ENCODE results near the gene TGM1. TPM values are rescaled to one million over a fixed set of nuclear protein-coding genes. Genes with fewer than 3 reads are reported as not detected.
"Not testable (repeated sequence)": the region's sequence is repeated elsewhere in the genome, so short reads cannot be mapped to it uniquely, and the experiment has no call there.

The TGM1 gene
- total RNA-seq, 6 experiments from 2014 or later, result 0.97 to 2.9 (median 1.3) TPM

DNA sequence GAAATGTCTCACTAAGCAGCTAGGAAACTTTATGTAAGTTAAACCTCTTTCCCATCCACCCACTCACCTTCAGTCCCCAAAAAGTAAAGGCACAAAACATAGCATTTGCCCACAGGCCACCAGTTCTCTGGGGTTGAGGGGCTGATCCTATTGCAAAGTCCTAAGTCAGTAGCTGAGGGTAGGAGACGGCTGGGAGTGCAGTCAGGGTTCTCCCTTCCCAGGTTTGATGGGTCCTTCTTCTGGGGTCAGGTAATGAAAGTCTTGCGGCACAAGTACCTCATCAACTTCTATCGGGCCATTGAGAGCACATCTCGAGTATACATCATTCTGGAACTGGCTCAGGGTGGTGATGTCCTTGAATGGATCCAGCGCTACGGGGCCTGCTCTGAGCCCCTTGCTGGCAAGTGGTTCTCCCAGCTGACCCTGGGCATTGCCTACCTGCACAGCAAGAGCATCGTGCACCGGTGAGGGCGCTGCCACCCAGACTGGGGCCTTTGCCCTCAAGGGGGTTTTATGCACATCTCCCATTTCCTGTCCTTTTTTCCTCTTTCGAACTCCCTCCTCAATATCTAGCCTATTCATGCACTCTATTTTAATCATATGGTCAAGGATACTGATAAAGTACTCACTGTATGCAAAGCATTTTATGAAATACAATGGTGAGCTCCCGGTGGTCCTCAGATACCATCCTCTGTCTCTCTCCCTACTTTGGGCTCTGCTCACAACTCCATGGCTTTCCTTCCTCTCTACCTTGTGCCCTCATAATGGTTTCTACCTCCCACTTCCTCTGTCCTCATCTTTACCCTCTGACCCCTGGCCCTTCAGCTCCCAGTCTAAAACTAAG is 56.5 kb downstream of the TGM1 start:
- Mint-ChIP-seq H3K27me3 (ENCODE audit: insufficient read depth) (no peaks in the 10 kb centered on the region; the same call in 1 of the 2 replicates), H3K4me3 (no peak overlapping the region), H3K4me1 (ENCODE audit: low read depth) (peaks cover 3% of the 10 kb centered on the region), H3K9me3 (peaks cover 7% of the 10 kb centered on the region), H3K36me3 (ENCODE audit: low read depth) (peaks cover 61% of the 10 kb centered on the region), H3K27ac (no peak overlapping the region)
- DNase-seq, result no peak
- TF ChIP-seq, protein P1, sequence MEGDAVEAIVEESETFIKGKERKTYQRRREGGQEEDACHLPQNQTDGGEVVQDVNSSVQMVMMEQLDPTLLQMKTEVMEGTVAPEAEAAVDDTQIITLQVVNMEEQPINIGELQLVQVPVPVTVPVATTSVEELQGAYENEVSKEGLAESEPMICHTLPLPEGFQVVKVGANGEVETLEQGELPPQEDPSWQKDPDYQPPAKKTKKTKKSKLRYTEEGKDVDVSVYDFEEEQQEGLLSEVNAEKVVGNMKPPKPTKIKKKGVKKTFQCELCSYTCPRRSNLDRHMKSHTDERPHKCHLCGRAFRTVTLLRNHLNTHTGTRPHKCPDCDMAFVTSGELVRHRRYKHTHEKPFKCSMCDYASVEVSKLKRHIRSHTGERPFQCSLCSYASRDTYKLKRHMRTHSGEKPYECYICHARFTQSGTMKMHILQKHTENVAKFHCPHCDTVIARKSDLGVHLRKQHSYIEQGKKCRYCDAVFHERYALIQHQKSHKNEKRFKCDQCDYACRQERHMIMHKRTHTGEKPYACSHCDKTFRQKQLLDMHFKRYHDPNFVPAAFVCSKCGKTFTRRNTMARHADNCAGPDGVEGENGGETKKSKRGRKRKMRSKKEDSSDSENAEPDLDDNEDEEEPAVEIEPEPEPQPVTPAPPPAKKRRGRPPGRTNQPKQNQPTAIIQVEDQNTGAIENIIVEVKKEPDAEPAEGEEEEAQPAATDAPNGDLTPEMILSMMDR (IDR thresholded peaks at IDR 0.05), result no peak

DNA sequence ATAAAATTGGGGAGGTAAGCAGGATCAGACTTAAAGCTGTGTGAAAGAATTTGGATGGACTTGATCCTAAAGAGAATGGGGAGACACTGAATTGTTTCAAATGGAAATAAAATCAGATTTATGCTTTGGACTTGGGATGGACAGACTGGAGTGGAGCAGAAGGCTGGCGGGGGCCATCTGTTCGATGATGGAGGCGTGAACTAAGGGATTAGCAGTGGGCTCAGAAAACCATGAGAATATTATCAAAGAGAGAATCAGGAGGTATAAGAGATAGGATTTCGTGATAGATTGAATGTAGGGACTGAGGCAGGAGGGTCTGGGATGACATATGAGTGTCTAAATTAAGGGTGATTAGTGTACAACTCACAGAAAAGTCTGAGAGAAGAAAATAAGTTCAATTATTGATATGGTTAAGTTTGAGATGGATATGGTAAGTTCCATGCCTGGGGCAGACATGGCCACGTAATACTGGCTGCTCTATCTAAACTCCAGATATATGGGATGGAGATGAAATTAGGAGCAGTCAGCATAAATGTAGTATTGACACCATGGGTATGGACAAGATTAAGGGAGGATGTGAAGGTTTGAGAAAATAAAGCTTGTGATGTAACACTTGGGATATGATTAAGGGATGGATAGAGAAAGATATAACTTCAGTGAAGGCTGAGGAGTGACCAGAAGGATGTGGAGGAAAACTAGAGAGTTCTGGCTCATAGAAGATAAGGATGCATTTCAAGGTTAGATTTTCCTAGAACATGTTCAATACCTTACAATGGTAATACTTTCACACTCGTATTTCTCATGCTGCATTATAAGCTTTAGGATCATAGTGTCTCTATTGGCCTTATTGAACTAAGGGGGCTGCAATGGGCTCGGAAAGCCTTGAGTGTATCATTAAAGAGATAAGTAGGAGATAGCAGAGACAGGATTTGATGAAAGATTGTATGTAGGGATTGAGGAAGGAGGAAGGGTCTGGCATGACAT is 58.5 kb downstream of the TGM1 start:
- H3K27me3 Mint-ChIP-seq (ENCODE audit: insufficient read depth), result no peaks in the 10 kb centered on the region; the same call in 1 of the 2 replicates
- peaks cover 62% of the 10 kb centered on the region for H3K36me3 Mint-ChIP-seq (ENCODE audit: low read depth)
- H3K4me1 Mint-ChIP-seq (ENCODE audit: low read depth), result peaks cover under 1% of the 10 kb centered on the region; the same call in 1 of the 2 replicates
- TF ChIP-seq, protein P1 (IDR thresholded peaks at IDR 0.05), result no peak
- no peak for DNase-seq
- H3K27ac Mint-ChIP-seq, result no peak overlapping the region
- H3K9me3 Mint-ChIP-seq, result peaks cover 10% of the 10 kb centered on the region
- no peak overlapping the region for H3K4me3 Mint-ChIP-seq

DNA sequence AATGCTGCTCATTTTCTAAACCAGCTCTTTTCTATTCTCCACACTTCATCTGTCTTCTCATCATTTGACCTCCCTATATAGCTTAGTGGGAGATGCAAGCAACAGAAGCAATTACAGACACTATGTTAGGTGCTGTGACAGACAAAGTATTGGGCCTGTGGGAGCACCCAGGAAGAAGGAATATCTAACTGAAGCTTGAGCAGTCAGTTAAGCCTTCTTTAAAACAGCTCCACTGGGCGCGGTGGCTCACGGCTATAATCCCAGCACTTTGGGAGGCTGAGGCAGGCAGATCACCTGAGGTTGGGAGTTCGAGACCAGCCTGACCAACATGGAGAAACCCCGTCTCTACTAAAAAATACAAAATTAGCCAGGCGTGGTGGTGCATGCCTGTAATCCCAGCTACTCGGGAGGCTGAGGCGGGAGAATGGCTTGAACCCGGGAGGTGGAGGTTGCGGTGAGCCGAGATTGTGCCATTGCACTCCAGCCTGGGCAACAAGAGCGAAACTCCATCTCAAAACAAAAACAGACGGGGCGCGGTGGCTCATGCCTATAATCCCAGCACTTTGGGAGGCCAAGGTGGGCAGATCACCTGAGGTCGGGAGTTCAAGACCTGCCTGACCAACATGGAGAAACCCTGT is 59.6 kb downstream of the TGM1 start:
- not testable (repeated sequence) for H3K27ac Mint-ChIP-seq; H3K27me3 Mint-ChIP-seq (ENCODE audit: insufficient read depth); DNase-seq; H3K4me3 Mint-ChIP-seq
- Mint-ChIP-seq H3K9me3 (peaks cover 10% of the 10 kb centered on the region), H3K36me3 (ENCODE audit: low read depth) (peaks cover 71% of the 10 kb centered on the region), H3K4me1 (ENCODE audit: low read depth) (peaks cover 11% of the 10 kb centered on the region)

DNA sequence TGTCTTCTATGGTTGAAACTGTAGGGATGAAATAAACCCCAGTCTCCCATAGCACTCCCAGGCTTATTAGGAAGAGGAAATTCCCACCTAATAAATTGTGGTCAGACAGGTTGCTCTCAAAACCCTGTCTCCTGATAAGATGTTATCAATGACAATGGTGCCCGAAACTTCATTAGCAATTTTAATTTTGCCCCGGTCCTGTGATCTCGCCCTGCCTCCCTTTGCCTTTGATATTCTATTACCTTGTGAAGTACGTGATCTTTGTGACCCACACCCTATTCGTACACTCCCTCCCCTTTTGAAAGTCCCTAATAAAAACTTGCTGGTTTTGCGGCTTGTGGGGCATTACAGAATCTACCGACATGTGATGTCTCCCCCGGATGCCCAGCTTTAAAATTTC is 60.4 kb downstream of the TGM1 start:
- H3K36me3 Mint-ChIP-seq (ENCODE audit: low read depth), result peaks cover 63% of the 10 kb centered on the region
- H3K27ac Mint-ChIP-seq; H3K27me3 Mint-ChIP-seq (ENCODE audit: insufficient read depth); DNase-seq; H3K4me3 Mint-ChIP-seq: not testable (repeated sequence)
- peaks cover 10% of the 10 kb centered on the region for H3K9me3 Mint-ChIP-seq
- peaks cover 13% of the 10 kb centered on the region for H3K4me1 Mint-ChIP-seq (ENCODE audit: low read depth)

Other genes starting within 250 kb of the TGM1 start
- gene CARMIL3, start 211.2 kb downstream of the TGM1 start, total RNA-seq (2021; fragmentation: NEBNext Ultra II Directional; extraction: Animal tissue kit (Norgen Biotek cat#: 25700)), result not detected
- gene CPNE6, start 191.6 kb downstream of the TGM1 start, total RNA-seq (2021; fragmentation: NEBNext Ultra II Directional; extraction: Animal tissue kit (Norgen Biotek cat#: 25700)), result not detected
- gene PCK2, start 168.9 kb downstream of the TGM1 start, total RNA-seq (2021; fragmentation: NEBNext Ultra II Directional; extraction: Animal tissue kit (Norgen Biotek cat#: 25700)), result 10 to 100 TPM; 19.9 to 27.6 (median 24.0) TPM
- 10 to 100 TPM; 28.1 to 36.3 (median 32.1) TPM for gene DCAF11, start 148.4 kb downstream of the TGM1 start, total RNA-seq (2021; fragmentation: NEBNext Ultra II Directional; extraction: Animal tissue kit (Norgen Biotek cat#: 25700))
- gene NRL, start 148.2 kb downstream of the TGM1 start, total RNA-seq (2021; fragmentation: NEBNext Ultra II Directional; extraction: Animal tissue kit (Norgen Biotek cat#: 25700)), result under 1 TPM; 0.26 to 0.85 (median 0.49) TPM
- gene FITM1, start 132.5 kb downstream of the TGM1 start, total RNA-seq (2021; fragmentation: NEBNext Ultra II Directional; extraction: Animal tissue kit (Norgen Biotek cat#: 25700)), result not detected
- gene PSME1, start 127.0 kb downstream of the TGM1 start, total RNA-seq (2021; fragmentation: NEBNext Ultra II Directional; extraction: Animal tissue kit (Norgen Biotek cat#: 25700)), result 100 to 1,000 TPM in 4 of 6 experiments, 10 to 100 TPM in 2; 88.4 to 120 (median 113) TPM
- 10 to 100 TPM; 13.2 to 17.0 (median 15.3) TPM for gene EMC9, start 121.6 kb downstream of the TGM1 start, total RNA-seq (2021; fragmentation: NEBNext Ultra II Directional; extraction: Animal tissue kit (Norgen Biotek cat#: 25700))
- gene PSME2, start 116.6 kb downstream of the TGM1 start, total RNA-seq (2021; fragmentation: NEBNext Ultra II Directional; extraction: Animal tissue kit (Norgen Biotek cat#: 25700)), result 100 to 1,000 TPM; 108 to 143 (median 136) TPM
- gene RNF31, start 115.7 kb downstream of the TGM1 start, total RNA-seq (2021; fragmentation: NEBNext Ultra II Directional; extraction: Animal tissue kit (Norgen Biotek cat#: 25700)), result 10 to 100 TPM; 38.5 to 53.6 (median 47.2) TPM
- gene IRF9, start 101.9 kb downstream of the TGM1 start, total RNA-seq (2021; fragmentation: NEBNext Ultra II Directional; extraction: Animal tissue kit (Norgen Biotek cat#: 25700)), result 10 to 100 TPM; 23.6 to 38.8 (median 32.3) TPM
- 1 to 10 TPM; 2.9 to 3.9 (median 3.2) TPM for gene REC8, start 91.1 kb downstream of the TGM1 start, total RNA-seq (2021; fragmentation: NEBNext Ultra II Directional; extraction: Animal tissue kit (Norgen Biotek cat#: 25700))
- 10 to 100 TPM; 70.4 to 85.2 (median 79.4) TPM for gene IPO4, start 74.4 kb downstream of the TGM1 start, total RNA-seq (2021; fragmentation: NEBNext Ultra II Directional; extraction: Animal tissue kit (Norgen Biotek cat#: 25700))
- gene TM9SF1, start 67.7 kb downstream of the TGM1 start, total RNA-seq (2021; fragmentation: NEBNext Ultra II Directional; extraction: Animal tissue kit (Norgen Biotek cat#: 25700)), result 10 to 100 TPM; 68.1 to 80.4 (median 71.0) TPM
- gene TSSK4, start 57.5 kb downstream of the TGM1 start, total RNA-seq (2021; fragmentation: NEBNext Ultra II Directional; extraction: Animal tissue kit (Norgen Biotek cat#: 25700)), result under 1 TPM in 2 of 6 experiments, not detected in 4; 0.16 to 0.45 TPM
- gene CHMP4A, start 49.7 kb downstream of the TGM1 start, total RNA-seq (2021; fragmentation: NEBNext Ultra II Directional; extraction: Animal tissue kit (Norgen Biotek cat#: 25700)), result 10 to 100 TPM; 32.4 to 41.1 (median 38.8) TPM
- gene MDP1, start 47.1 kb downstream of the TGM1 start, total RNA-seq (2021; fragmentation: NEBNext Ultra II Directional; extraction: Animal tissue kit (Norgen Biotek cat#: 25700)), result 10 to 100 TPM in 5 of 6 experiments, 1 to 10 TPM in 1; 9.8 to 14.4 (median 12.3) TPM
- gene NEDD8, start 30.8 kb downstream of the TGM1 start, total RNA-seq (2021; fragmentation: NEBNext Ultra II Directional; extraction: Animal tissue kit (Norgen Biotek cat#: 25700)), result 100 to 1,000 TPM; 309 to 401 (median 372) TPM
- 10 to 100 TPM; 70.6 to 76.7 (median 73.6) TPM for gene GMPR2, start 30.2 kb downstream of the TGM1 start, total RNA-seq (2021; fragmentation: NEBNext Ultra II Directional; extraction: Animal tissue kit (Norgen Biotek cat#: 25700))
- gene TINF2, start 20.6 kb downstream of the TGM1 start, total RNA-seq (2021; fragmentation: NEBNext Ultra II Directional; extraction: Animal tissue kit (Norgen Biotek cat#: 25700)), result 10 to 100 TPM; 54.2 to 73.4 (median 67.5) TPM
- 10 to 100 TPM; 25.4 to 31.4 (median 27.3) TPM for gene RABGGTA, start 8.4 kb upstream of the TGM1 start, total RNA-seq (2021; fragmentation: NEBNext Ultra II Directional; extraction: Animal tissue kit (Norgen Biotek cat#: 25700))
- 10 to 100 TPM; 32.9 to 42.2 (median 39.1) TPM for gene DHRS1, start 36.6 kb upstream of the TGM1 start, total RNA-seq (2021; fragmentation: NEBNext Ultra II Directional; extraction: Animal tissue kit (Norgen Biotek cat#: 25700))
- gene NOP9, start 36.7 kb upstream of the TGM1 start, total RNA-seq (2021; fragmentation: NEBNext Ultra II Directional; extraction: Animal tissue kit (Norgen Biotek cat#: 25700)), result 10 to 100 TPM; 25.4 to 31.1 (median 28.1) TPM
- gene CIDEB, start 44.8 kb upstream of the TGM1 start, total RNA-seq (2021; fragmentation: NEBNext Ultra II Directional; extraction: Animal tissue kit (Norgen Biotek cat#: 25700)), result under 1 TPM in 5 of 6 experiments, not detected in 1; 0.17 to 0.40 (median 0.20) TPM
- 1 to 10 TPM; 2.2 to 3.0 (median 2.3) TPM for gene LTB4R2, start 47.0 kb upstream of the TGM1 start, total RNA-seq (2021; fragmentation: NEBNext Ultra II Directional; extraction: Animal tissue kit (Norgen Biotek cat#: 25700))
- 1 to 10 TPM; 1.5 to 2.9 (median 1.9) TPM for gene LTB4R, start 48.3 kb upstream of the TGM1 start, total RNA-seq (2021; fragmentation: NEBNext Ultra II Directional; extraction: Animal tissue kit (Norgen Biotek cat#: 25700))
- under 1 TPM in 3 of 6 experiments, not detected in 3; 0.25 to 0.41 (median 0.34) TPM for gene ADCY4, start 71.9 kb upstream of the TGM1 start, total RNA-seq (2021; fragmentation: NEBNext Ultra II Directional; extraction: Animal tissue kit (Norgen Biotek cat#: 25700))
- not detected for gene RIPK3, start 76.8 kb upstream of the TGM1 start, total RNA-seq (2021; fragmentation: NEBNext Ultra II Directional; extraction: Animal tissue kit (Norgen Biotek cat#: 25700))
- 10 to 100 TPM; 73.4 to 81.9 (median 77.2) TPM for gene NFATC4, start 105.0 kb upstream of the TGM1 start, total RNA-seq (2021; fragmentation: NEBNext Ultra II Directional; extraction: Animal tissue kit (Norgen Biotek cat#: 25700))
- gene NYNRIN, start 135.8 kb upstream of the TGM1 start, total RNA-seq (2021; fragmentation: NEBNext Ultra II Directional; extraction: Animal tissue kit (Norgen Biotek cat#: 25700)), result 1 to 10 TPM; 3.9 to 6.3 (median 4.1) TPM
- 1 to 10 TPM; 3.3 to 5.0 (median 3.9) TPM for gene CBLN3, start 166.5 kb upstream of the TGM1 start, total RNA-seq (2021; fragmentation: NEBNext Ultra II Directional; extraction: Animal tissue kit (Norgen Biotek cat#: 25700))
- 10 to 100 TPM; 25.4 to 29.2 (median 28.0) TPM for gene KHNYN, start 166.8 kb upstream of the TGM1 start, total RNA-seq (2021; fragmentation: NEBNext Ultra II Directional; extraction: Animal tissue kit (Norgen Biotek cat#: 25700))
- gene SDR39U1, start 179.6 kb upstream of the TGM1 start, total RNA-seq (2021; fragmentation: NEBNext Ultra II Directional; extraction: Animal tissue kit (Norgen Biotek cat#: 25700)), result 10 to 100 TPM; 29.6 to 35.7 (median 31.6) TPM
- gene CMA1, start 245.1 kb upstream of the TGM1 start, total RNA-seq (2021; fragmentation: NEBNext Ultra II Directional; extraction: Animal tissue kit (Norgen Biotek cat#: 25700)), result not detected

Measured in HFFc6 (cell line).